Nephron (organoid): ENCODE measurements around the gene PKP1.

ENCODE experiments used
- H3K27ac Mint-ChIP-seq, 3 experiments: 2 replicates each; pipeline ENCODE4 v1.8.0; 2020; ENCODE audit warnings: mixed read lengths in 3 of 3, mild to moderate bottlenecking in 2 of 3, moderate library complexity in 1 of 3
- H3K27me3 Mint-ChIP-seq: 2 replicates; pipeline ENCODE4 v1.8.0; 2021; ENCODE audit warnings: low read depth, mild to moderate bottlenecking, moderate library complexity, mixed read lengths
- H3K36me3 Mint-ChIP-seq: 2 replicates; pipeline ENCODE4 v1.8.0; 2020; ENCODE audit warnings: low read depth, mixed read lengths
- H3K4me1 Mint-ChIP-seq: 2 replicates; pipeline ENCODE4 v1.8.0; 2020; ENCODE audit warnings: mixed read lengths
- H3K4me3 Mint-ChIP-seq, 3 experiments: 2 replicates each; pipeline ENCODE4 v1.8.0; 2020; ENCODE audit warnings: mild to moderate bottlenecking in 3 of 3, mixed read lengths in 3 of 3, moderate library complexity in 2 of 3
- H3K9me3 Mint-ChIP-seq: 2 replicates; pipeline ENCODE4 v1.8.0; 2020; ENCODE audit warnings: mixed read lengths
- CTCF ChIP-seq, 3 experiments: fragments of 200-600 bp; sonication (generic); IDR thresholded peaks; one replicate each; pipeline ENCODE4 v1.5.0; 2021; ENCODE audit warnings: antibody characterized with exemption in 3 of 3; ENCODE audit not compliant: unreplicated experiment in 3 of 3

PKP1 gene

DNA sequence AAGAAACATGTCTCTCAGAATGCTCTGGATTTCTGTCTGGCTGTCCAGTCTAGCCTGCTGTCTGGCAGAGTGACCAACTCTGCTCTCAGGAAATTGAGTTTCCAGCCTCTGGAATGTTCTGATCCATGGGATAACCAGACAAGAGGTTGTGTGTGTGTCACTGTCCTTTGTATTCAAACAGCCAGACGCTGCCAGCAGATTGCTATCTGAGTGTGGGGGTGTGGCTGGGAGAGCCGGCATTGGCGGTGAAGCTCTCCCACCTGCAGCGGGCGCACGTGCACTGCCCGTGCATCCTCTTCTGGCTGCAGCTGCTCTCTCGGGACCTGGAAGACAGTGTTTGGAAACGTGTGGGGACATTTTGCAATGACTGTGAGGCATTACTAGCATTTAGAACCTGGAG lies 26.1 kb downstream of the PKP1 start:
- Mint-ChIP-seq H3K4me3 (no peak overlapping the region), H3K4me1 (peaks cover 17% of the 10 kb centered on the region), H3K27ac (no peak overlapping the region), H3K36me3 (no peaks in the 10 kb centered on the region), H3K9me3 (no peaks in the 10 kb centered on the region), H3K27me3 (peaks cover 29% of the 10 kb centered on the region)
- TF ChIP-seq CTCF (IDR thresholded peaks at IDR 0.05; ENCODE audit: unreplicated experiment in 3 of 3), result peak in 1 of 3 experiments; percentile 28

DNA sequence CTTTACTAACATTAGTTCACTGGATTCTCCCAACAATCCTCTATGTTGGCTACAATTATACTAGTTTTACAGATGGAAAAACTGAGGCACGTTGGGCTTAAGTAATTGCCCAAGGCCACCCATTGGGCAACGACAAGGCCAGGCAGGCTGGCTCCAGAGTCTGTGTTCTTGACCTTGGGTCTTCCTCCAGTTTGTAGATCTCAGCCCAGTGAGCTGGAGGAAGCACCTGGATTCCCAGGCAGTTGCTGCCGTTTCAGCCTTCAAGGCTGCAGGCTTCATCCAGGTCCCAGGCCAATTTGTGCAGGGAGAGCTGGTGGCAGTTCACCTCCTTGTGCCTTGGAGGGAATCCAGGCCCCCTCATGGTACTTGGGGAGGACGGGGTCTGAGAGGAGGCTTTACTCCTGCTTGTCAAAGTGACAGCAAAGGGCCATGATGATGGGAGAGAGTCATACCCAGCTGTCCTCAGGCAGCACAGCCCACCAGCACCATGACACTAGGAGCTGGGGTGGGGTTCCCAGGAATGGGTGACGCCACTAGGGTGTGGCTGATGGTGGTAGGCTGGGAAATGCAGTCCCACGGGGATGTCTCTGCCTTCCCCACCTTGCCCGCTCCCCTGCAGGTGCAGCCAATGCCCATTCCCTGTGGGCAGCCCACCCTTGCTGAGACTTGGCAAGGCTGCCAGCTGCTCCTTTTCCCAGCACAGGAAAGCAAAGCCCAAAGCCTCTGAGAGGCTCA lies 27.1 kb downstream of the PKP1 start:
- no peak overlapping the region for H3K27ac Mint-ChIP-seq
- no peaks in the 10 kb centered on the region for H3K36me3 Mint-ChIP-seq
- TF ChIP-seq CTCF (IDR thresholded peaks at IDR 0.05; ENCODE audit: unreplicated experiment in 3 of 3), result no peak
- peaks cover 17% of the 10 kb centered on the region for H3K4me1 Mint-ChIP-seq
- no peak overlapping the region for H3K4me3 Mint-ChIP-seq
- H3K9me3 Mint-ChIP-seq, result no peaks in the 10 kb centered on the region
- H3K27me3 Mint-ChIP-seq, result peaks cover 27% of the 10 kb centered on the region

DNA sequence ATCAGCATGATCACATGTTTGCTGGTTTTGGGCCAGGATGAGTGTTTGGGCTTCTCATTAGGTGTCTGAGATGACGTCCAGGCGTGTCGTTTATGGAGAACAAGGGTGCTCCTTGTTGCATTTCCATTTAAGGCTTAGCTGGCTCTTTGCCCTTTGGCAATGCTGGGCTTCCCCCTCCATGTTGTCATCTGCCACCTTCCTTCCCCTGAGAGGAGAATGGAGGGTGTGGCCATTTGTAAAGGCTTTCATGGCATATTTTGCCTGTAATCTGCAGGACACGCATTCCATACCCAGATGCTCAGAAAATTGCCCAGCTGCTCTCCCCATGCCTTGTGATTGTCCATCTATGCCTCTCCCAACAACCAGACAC lies 27.7 kb downstream of the PKP1 start:
- Mint-ChIP-seq H3K27me3 (peaks cover 30% of the 10 kb centered on the region), H3K27ac (no peak overlapping the region), H3K4me1 (peaks cover 17% of the 10 kb centered on the region), H3K36me3 (no peaks in the 10 kb centered on the region), H3K9me3 (no peaks in the 10 kb centered on the region), H3K4me3 (no peak overlapping the region)
- TF ChIP-seq CTCF (IDR thresholded peaks at IDR 0.05; ENCODE audit: unreplicated experiment in 3 of 3), result no peak

- Mint-ChIP-seq H3K4me3 (no peak overlapping the region), H3K27ac (no peak overlapping the region), H3K9me3 (no peaks in the 10 kb centered on the region), H3K27me3 (peaks cover 32% of the 10 kb centered on the region), H3K4me1 (peaks cover 17% of the 10 kb centered on the region), H3K36me3 (no peaks in the 10 kb centered on the region)
- no peak for TF ChIP-seq CTCF (IDR thresholded peaks at IDR 0.05; ENCODE audit: unreplicated experiment in 3 of 3)
Measured at GRCh38 chr1:201311356-201312011, 28.2 kb downstream of the PKP1 start.

DNA sequence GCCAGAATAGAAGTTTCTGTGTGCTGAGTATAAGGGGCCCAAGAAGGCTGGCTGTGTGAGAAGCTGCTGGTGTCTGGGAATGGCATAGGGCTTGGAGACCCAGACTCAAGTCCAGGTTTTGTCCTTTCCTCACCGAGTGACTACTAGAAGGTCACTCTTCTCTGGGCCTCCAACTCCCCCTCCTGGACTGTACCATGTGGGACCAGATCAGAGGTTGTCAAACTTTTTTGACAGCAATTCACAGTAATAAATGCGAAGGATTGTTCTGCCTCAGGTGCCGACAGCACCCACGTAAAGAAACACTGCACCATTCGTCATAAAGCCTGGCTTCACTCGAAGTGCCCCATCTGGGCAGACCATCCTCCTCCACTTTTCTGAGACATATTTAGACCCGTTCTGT lies 29.0 kb downstream of the PKP1 start:
- Mint-ChIP-seq H3K27ac (no peak overlapping the region), H3K36me3 (no peaks in the 10 kb centered on the region), H3K9me3 (no peaks in the 10 kb centered on the region), H3K4me3 (no peak overlapping the region), H3K27me3 (peaks cover 32% of the 10 kb centered on the region), H3K4me1 (peaks cover 17% of the 10 kb centered on the region)
- TF ChIP-seq CTCF (IDR thresholded peaks at IDR 0.05; ENCODE audit: unreplicated experiment in 3 of 3), result no peak

DNA sequence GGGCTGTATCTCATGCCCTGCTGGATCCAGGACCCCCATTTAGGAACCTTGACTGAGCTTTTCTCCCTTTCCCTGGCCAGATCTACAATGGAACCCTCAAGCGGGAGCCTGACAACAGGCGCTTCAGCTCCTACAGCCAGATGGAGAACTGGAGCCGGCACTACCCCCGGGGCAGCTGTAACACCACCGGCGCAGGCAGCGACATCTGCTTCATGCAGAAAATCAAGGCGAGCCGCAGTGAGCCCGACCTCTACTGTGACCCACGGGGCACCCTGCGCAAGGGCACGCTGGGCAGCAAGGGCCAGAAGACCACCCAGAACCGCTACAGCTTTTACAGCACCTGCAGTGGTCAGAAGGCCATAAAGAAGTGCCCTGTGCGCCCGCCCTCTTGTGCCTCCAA lies 29.8 kb downstream of the PKP1 start:
- Mint-ChIP-seq H3K27me3 (peaks cover 33% of the 10 kb centered on the region), H3K4me1 (peaks cover 17% of the 10 kb centered on the region), H3K4me3 (no peak overlapping the region), H3K36me3 (no peaks in the 10 kb centered on the region), H3K9me3 (no peaks in the 10 kb centered on the region), H3K27ac (no peak overlapping the region)
- TF ChIP-seq CTCF (IDR thresholded peaks at IDR 0.05; ENCODE audit: unreplicated experiment in 3 of 3), result no peak
